Vagina (tissue), 2 donors: ENCODE measurements around the gene C22orf23. TPM values are rescaled to one million over a fixed set of nuclear protein-coding genes. Genes with fewer than 3 reads are reported as not detected.
A peak's percentile ranks its signal among the peaks of the same experiment; 100 is the strongest.
"Not testable (repeated sequence)": the region's sequence is repeated elsewhere in the genome, so short reads cannot be mapped to it uniquely, and the experiment has no call there.

Experiments used
- DNase-seq, 2 donors: peaks; one replicate each; pipeline ENCODE4 v3.0.0-alpha.2; 2017; ENCODE audit errors: extremely low spot score in 2 of 2
- H3K27ac ChIP-seq: fragments of 200-600 bp; sonication (generic); one replicate; pipeline ENCODE4 v1.5.1; 2019
- H3K27me3 ChIP-seq: fragments of 200-600 bp; sonication (generic); one replicate; pipeline ENCODE4 v1.5.1; 2019
- H3K36me3 ChIP-seq, 2 donors: fragments of 200-600 bp; sonication (generic); one replicate each; pipeline ENCODE4 v1.5.1; 2017 to 2019
- H3K4me1 ChIP-seq: fragments of 200-600 bp; sonication (generic); one replicate; pipeline ENCODE4 v1.5.1; 2019
- H3K4me3 ChIP-seq, 2 donors: fragments of 200-600 bp; sonication (generic); 1 replicate in 1 of 2; 2 replicates in 1 of 2; pipeline ENCODE4 v1.5.1; 2016 to 2019
- H3K9me3 ChIP-seq: fragments of 200-600 bp; sonication (generic); one replicate; pipeline ENCODE4 v1.5.1; 2019
- POLR2A ChIP-seq, 2 donors: fragments of 450-650 bp; IDR thresholded peaks; one replicate each; pipeline ENCODE4 v1.6.1; 2017; ENCODE audit warnings: antibody characterized with exemption in 2 of 2, mild to moderate bottlenecking in 2 of 2, moderate library complexity in 2 of 2
- POLR2AphosphoS5 ChIP-seq, 2 donors: sonication (generic); formaldehyde crosslinking; IDR thresholded peaks; one replicate each; pipeline ENCODE4 v1.9.0; 2017; ENCODE audit warnings: antibody characterized with exemption in 2 of 2, mild to moderate bottlenecking in 2 of 2, low read depth in 1 of 2; ENCODE audit not compliant: insufficient read depth in 1 of 2
- intact Hi-C: fragments of 100-400 bp; cut with DNase I; formaldehyde crosslinking; loops from one replicate; pipeline ENCODE4 v1.15.1; 2023
- total RNA-seq: library from RNA; depleted of rRNA; stranded (reverse); fragments of >200 nt; gene quantifications from one replicate; pipeline ENCODE4 v1.2.3, GENCODE V29; 2016
- TF ChIP-seq, protein P1 (sequence below), 3 experiments: fragments of 450-650 bp in 2 of 3; fragments of 200-600 bp in 1 of 3; sonication (generic) in 1 of 3; IDR thresholded peaks; one replicate each; pipeline ENCODE4 v1.5.1; 2017 to 2019; ENCODE audit warnings: antibody characterized with exemption in 3 of 3, mild to moderate bottlenecking in 2 of 3, moderate library complexity in 2 of 3

C22orf23 gene
- total RNA-seq, 1 donor from 2014 or later, result not detected

GRCh38 chr22:37954686-37955085, 1.3 kb upstream of the C22orf23 start:
- TF ChIP-seq POLR2A (IDR thresholded peaks at IDR 0.05) (no peak), POLR2AphosphoS5 (IDR thresholded peaks at IDR 0.05; ENCODE audit: insufficient read depth in 1 of 2, low read depth in 1 of 2) (no peak)
- TF ChIP-seq, protein P1, sequence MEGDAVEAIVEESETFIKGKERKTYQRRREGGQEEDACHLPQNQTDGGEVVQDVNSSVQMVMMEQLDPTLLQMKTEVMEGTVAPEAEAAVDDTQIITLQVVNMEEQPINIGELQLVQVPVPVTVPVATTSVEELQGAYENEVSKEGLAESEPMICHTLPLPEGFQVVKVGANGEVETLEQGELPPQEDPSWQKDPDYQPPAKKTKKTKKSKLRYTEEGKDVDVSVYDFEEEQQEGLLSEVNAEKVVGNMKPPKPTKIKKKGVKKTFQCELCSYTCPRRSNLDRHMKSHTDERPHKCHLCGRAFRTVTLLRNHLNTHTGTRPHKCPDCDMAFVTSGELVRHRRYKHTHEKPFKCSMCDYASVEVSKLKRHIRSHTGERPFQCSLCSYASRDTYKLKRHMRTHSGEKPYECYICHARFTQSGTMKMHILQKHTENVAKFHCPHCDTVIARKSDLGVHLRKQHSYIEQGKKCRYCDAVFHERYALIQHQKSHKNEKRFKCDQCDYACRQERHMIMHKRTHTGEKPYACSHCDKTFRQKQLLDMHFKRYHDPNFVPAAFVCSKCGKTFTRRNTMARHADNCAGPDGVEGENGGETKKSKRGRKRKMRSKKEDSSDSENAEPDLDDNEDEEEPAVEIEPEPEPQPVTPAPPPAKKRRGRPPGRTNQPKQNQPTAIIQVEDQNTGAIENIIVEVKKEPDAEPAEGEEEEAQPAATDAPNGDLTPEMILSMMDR (IDR thresholded peaks at IDR 0.05), result no peak
- H3K4me3 ChIP-seq, result peak overlapping the region; percentile 95 to 99
- no peak for DNase-seq
- no peaks in the 10 kb centered on the region for H3K9me3 ChIP-seq
- H3K36me3 ChIP-seq, result peaks cover 0 to 38% of the 10 kb centered on the region in 2 donors
- no peak overlapping the region for H3K27ac ChIP-seq
- H3K27me3 ChIP-seq, result no peaks in the 10 kb centered on the region
- intact Hi-C loops, result loop anchor here (10.0 kb wide), 1 partner anchor 240 kb away; no protein-coding TSS in a partner anchor
- H3K4me1 ChIP-seq, result peaks cover 33% of the 10 kb centered on the region

GRCh38 chr22:37953062-37953436, 352 bp downstream of the C22orf23 start:
- TF ChIP-seq, protein P1 (IDR thresholded peaks at IDR 0.05), result no peak
- TF ChIP-seq POLR2A (IDR thresholded peaks at IDR 0.05) (no peak), POLR2AphosphoS5 (IDR thresholded peaks at IDR 0.05; ENCODE audit: insufficient read depth in 1 of 2, low read depth in 1 of 2) (no peak)
- Histone ChIP-seq H3K27ac (peak overlapping the region; percentile 66), H3K4me1 (peaks cover 33% of the 10 kb centered on the region), H3K27me3 (no peaks in the 10 kb centered on the region), H3K9me3 (no peaks in the 10 kb centered on the region), H3K4me3 (peak overlapping the region; percentile 95 to 99), H3K36me3 (peaks cover 0 to 22% of the 10 kb centered on the region in 2 donors)
- intact Hi-C loops, result loop anchor here (10.0 kb wide), 1 partner anchor 242 kb away; no protein-coding TSS in a partner anchor
- DNase-seq, result no peak

DNA sequence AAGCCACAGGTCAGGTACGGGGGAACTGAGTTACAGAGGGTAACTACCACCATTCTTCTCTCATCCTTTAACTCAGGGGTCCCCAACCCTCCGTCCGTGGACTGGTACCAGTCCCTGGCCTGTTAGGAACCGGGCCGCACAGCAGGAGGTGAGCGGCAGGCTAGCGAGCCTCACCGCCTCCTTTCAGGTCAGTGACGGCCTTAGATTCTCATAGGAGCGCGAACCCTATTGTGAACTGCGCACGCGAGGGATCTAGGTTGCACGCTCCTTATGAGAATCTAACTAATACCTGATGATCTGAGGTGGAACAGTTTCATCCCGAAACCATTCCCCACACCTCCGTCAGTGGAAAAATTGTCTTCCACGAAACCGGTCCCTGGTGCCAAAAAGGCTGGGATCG, 772 bp downstream of the C22orf23 start:
- intact Hi-C loops, result loop anchor here (10.0 kb wide), 1 partner anchor 242 kb away; no protein-coding TSS in a partner anchor
- peak overlapping the region; percentile 66 for H3K27ac ChIP-seq

DNA sequence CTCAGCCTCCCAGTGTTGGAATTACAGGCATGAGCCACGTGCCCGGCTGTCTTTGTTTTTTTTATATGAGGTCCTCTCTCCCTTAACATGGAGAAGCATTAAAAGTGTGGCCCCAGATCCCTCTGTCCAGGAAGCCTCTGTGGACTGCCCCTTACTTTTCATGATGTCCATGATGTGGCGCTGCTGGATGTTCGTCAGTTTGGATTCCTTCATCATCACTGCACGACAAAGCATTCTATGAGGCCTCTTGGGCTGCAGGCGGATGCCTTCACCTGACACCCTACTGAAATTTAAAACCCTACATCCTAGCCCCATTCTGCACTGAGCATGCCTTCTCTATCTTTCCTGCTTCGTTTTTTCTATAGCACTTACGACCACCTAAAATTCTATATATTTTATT, 2.1 kb downstream of the C22orf23 start:
- Histone ChIP-seq H3K9me3 (no peaks in the 10 kb centered on the region), H3K27ac (no peak overlapping the region), H3K4me3 (no peak overlapping the region), H3K36me3 (peaks cover 0 to 7% of the 10 kb centered on the region in 2 donors), H3K4me1 (peaks cover 33% of the 10 kb centered on the region), H3K27me3 (no peaks in the 10 kb centered on the region)
- no peak for DNase-seq
- intact Hi-C loops, result loop anchor here (10.0 kb wide), 1 partner anchor 243 kb away; no protein-coding TSS in a partner anchor
- TF ChIP-seq POLR2A (IDR thresholded peaks at IDR 0.05), result no peak
- no peak for TF ChIP-seq POLR2AphosphoS5 (IDR thresholded peaks at IDR 0.05; ENCODE audit: insufficient read depth in 1 of 2, low read depth in 1 of 2)
- TF ChIP-seq, protein P1 (IDR thresholded peaks at IDR 0.05), result no peak

More for the DNA sequence above, 772 bp downstream of the C22orf23 start:
- not testable (repeated sequence) for H3K9me3 ChIP-seq, H3K27me3 ChIP-seq, DNase-seq
- Histone ChIP-seq H3K4me1 (peaks cover 33% of the 10 kb centered on the region), H3K4me3 (peak overlapping the region; percentile 95 to 99), H3K36me3 (peaks cover 0 to 17% of the 10 kb centered on the region in 2 donors)

GRCh38 chr22:37947142-37947795, 6.1 kb downstream of the C22orf23 start:
- intact Hi-C loops, H3K27me3 ChIP-seq, H3K9me3 ChIP-seq, DNase-seq, H3K36me3 ChIP-seq, H3K4me1 ChIP-seq, H3K4me3 ChIP-seq, H3K27ac ChIP-seq: not testable (repeated sequence)

GRCh38 chr22:37944423-37944822, 9.0 kb downstream of the C22orf23 start:
- intact Hi-C loops, DNase-seq, H3K27me3 ChIP-seq, H3K27ac ChIP-seq, H3K9me3 ChIP-seq, H3K4me3 ChIP-seq, H3K4me1 ChIP-seq: not testable (repeated sequence)
- peaks cover 0 to 28% of the 10 kb centered on the region in 2 donors for H3K36me3 ChIP-seq
